Caco-2 (cell line): Measurements from ENCODE around the gene CALML5. TPM values are rescaled to one million over a fixed set of nuclear protein-coding genes. Genes with fewer than 3 reads are reported as not detected.
A peak's percentile ranks its signal among the peaks of the same experiment; 100 is the strongest.

Experiments used
- BruUV-seq: library from RNA; stranded (reverse); fragments of 400-500 nt; replicated peaks from 2 replicates; lab custom pipeline; 2021; lab: Mats Ljungman, UMichigan
- CTCF ChIA-PET: fragments of 300-600 bp; sonication (Branson Sonifier 250); formaldehyde crosslinking; loops from one replicate; lab custom pipeline; 2022; ENCODE audit warnings: antibody characterized with exemption; lab: Charles Lee
- POLR2A ChIA-PET: fragments of 300-600 bp; sonication (Branson Sonifier 250); formaldehyde crosslinking; loops from one replicate; lab custom pipeline; 2022; ENCODE audit warnings: antibody characterized with exemption; lab: Charles Lee
- DNase-seq, 2 experiments: peaks; one replicate each; pipeline versions ENCODE4 v3.0.0 to v3.0.0-alpha.2; 2020 to 2022
- H3K27me3 ChIP-seq: replicated peaks from 2 replicates; pipeline ENCODE4 v1.6.0; 2011; ENCODE audit warnings: low read length; ENCODE audit not compliant: control insufficient read depth, insufficient read depth
- H3K36me3 ChIP-seq: 2 replicates; pipeline ENCODE4 v1.5.1; 2011; ENCODE audit warnings: low read length; ENCODE audit not compliant: control insufficient read depth, insufficient read depth
- H3K4me1 ChIP-seq: fragments of 250-450 bp; sonication (Bioruptor Pico); 2 replicates; pipeline ENCODE4 v1.5.1; 2020; ENCODE audit warnings: mild to moderate bottlenecking
- H3K4me3 ChIP-seq: 2 replicates; pipeline ENCODE4 v1.5.1; 2011; ENCODE audit warnings: low read depth, mild to moderate bottlenecking, control low read depth, low read length
- H3K9me3 ChIP-seq: fragments of 250-450 bp; sonication (Bioruptor Pico); 2 replicates; pipeline ENCODE4 v1.5.1; 2020; ENCODE audit warnings: mild to moderate bottlenecking, moderate library complexity
- H3K27ac Mint-ChIP-seq: one replicate; pipeline ENCODE4 v1.8.0; 2022; ENCODE audit warnings: mixed read lengths; ENCODE audit not compliant: unreplicated experiment
- H3K27me3 Mint-ChIP-seq: one replicate; pipeline ENCODE4 v1.8.0; 2022; ENCODE audit warnings: mixed read lengths; ENCODE audit not compliant: insufficient read depth, unreplicated experiment
- H3K36me3 Mint-ChIP-seq: one replicate; pipeline ENCODE4 v1.8.0; 2022; ENCODE audit warnings: mild to moderate bottlenecking, mixed read lengths; ENCODE audit not compliant: insufficient read depth, unreplicated experiment
- H3K4me1 Mint-ChIP-seq: one replicate; pipeline ENCODE4 v1.8.0; 2022; ENCODE audit warnings: low read depth, mixed read lengths; ENCODE audit not compliant: unreplicated experiment
- H3K4me3 Mint-ChIP-seq: one replicate; pipeline ENCODE4 v1.8.0; 2022; ENCODE audit warnings: mild to moderate bottlenecking, moderate library complexity, mixed read lengths; ENCODE audit not compliant: unreplicated experiment
- H3K9me3 Mint-ChIP-seq: one replicate; pipeline ENCODE4 v1.8.0; 2022; ENCODE audit warnings: mixed read lengths; ENCODE audit not compliant: unreplicated experiment
- intact Hi-C: fragments of 100-400 bp; cut with micrococcal nuclease; formaldehyde crosslinking; loops from one replicate; pipeline ENCODE4 v1.10.0; 2022; ENCODE audit not compliant: unreplicated experiment
- total RNA-seq: library from RNA; stranded (reverse); gene quantifications from 2 replicates; pipeline ENCODE4 v1.2.3, GENCODE V29; 2022
- TF ChIP-seq, protein P1 (sequence below), 2 experiments: fragments of 200-600 bp in 1 of 2; IDR thresholded peaks; 1 replicate in 1 of 2; 2 replicates in 1 of 2; pipeline versions ENCODE4 v1.5.1 to v1.8.0; 2011 to 2022; ENCODE audit warnings: antibody characterized with exemption in 1 of 2, control low read depth in 1 of 2, inconsistent platforms in 1 of 2, low read depth in 1 of 2, low read length in 1 of 2, mild to moderate bottlenecking in 1 of 2, moderate library complexity in 1 of 2; ENCODE audit not compliant: insufficient read depth in 1 of 2, severe bottlenecking in 1 of 2, unreplicated experiment in 1 of 2

CALML5 gene
- total RNA-seq, 1 experiment from 2014 or later: not detected

DNA sequence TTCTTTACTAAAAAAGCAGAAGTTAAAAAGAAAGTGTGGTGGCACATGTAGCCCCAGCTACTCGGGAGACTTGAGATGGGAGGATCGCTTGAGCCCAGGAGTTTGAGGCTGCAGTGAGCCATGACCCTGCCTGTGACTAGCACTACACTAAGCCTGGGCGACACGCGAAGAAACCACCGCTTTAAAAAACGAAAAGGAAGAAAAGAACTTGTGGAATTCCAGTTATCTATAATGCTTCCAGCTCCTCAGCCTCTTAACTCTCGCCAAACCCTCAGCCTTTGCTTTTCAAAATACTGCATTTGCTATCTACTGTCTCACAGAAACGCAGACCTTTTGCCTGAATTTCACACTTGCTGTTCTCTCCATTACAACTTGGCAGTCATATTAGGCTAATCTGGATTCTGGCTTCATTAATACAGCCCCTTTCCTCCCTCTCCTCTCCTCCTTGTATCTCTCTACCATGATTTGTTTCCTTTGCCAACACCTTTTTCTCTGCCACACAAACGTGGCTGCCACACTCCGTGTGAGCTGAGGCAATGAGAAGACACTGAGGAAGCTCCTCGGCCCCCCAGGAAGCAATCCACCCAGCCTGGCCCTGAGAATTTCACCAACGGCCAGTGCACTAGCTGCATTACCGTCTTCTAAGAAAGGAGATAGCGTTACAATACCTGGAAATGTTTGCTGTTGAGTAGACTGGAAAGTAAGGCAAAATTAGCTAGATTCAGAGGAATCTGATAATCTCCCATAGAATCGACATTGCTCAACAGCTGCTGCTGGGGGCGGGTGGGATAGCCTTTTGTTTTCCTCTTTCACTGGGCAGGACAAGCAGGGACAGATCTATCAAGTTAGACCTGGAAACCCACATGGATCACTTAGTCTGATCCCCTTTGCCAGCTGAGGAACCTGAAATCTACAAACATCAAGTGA is 37.2 kb downstream of the CALML5 start:
- ChIA-PET POLR2A (interaction anchor here (1.0 to 1.5 kb wide), 2 partner anchors 16 kb away, joined by 3 to 4 read pairs; no protein-coding TSS in a partner anchor), CTCF (interaction anchor here (0.6 to 4.1 kb wide), 5 partner anchors 126 to 168 kb away, joined by 3 to 19 read pairs (median 4); no protein-coding TSS in a partner anchor)
- Histone ChIP-seq H3K9me3 (no peaks in the 10 kb centered on the region), H3K27me3 (no peaks in the 10 kb centered on the region), H3K4me1 (peaks cover 29% of the 10 kb centered on the region), H3K36me3 (0 out of 2 replicates have a peak, but pooled peaks cover 1% of the 10 kb centered on the region), H3K4me3 (no peak overlapping the region)
- DNase-seq: no peak
- Mint-ChIP-seq H3K9me3 (no peaks in the 10 kb centered on the region), H3K4me1 (peaks cover 20% of the 10 kb centered on the region), H3K27ac (peak overlapping the region; percentile 18), H3K4me3 (no peak overlapping the region), H3K36me3 (peaks cover 74% of the 10 kb centered on the region), H3K27me3 (no peaks in the 10 kb centered on the region)
- TF ChIP-seq, protein P1, sequence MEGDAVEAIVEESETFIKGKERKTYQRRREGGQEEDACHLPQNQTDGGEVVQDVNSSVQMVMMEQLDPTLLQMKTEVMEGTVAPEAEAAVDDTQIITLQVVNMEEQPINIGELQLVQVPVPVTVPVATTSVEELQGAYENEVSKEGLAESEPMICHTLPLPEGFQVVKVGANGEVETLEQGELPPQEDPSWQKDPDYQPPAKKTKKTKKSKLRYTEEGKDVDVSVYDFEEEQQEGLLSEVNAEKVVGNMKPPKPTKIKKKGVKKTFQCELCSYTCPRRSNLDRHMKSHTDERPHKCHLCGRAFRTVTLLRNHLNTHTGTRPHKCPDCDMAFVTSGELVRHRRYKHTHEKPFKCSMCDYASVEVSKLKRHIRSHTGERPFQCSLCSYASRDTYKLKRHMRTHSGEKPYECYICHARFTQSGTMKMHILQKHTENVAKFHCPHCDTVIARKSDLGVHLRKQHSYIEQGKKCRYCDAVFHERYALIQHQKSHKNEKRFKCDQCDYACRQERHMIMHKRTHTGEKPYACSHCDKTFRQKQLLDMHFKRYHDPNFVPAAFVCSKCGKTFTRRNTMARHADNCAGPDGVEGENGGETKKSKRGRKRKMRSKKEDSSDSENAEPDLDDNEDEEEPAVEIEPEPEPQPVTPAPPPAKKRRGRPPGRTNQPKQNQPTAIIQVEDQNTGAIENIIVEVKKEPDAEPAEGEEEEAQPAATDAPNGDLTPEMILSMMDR (IDR thresholded peaks at IDR 0.05; ENCODE audit: insufficient read depth in 1 of 2, low read depth in 1 of 2, low read length in 1 of 2, severe bottlenecking in 1 of 2, unreplicated experiment in 1 of 2): no peak
- BruUV-seq: no TSS peak
- intact Hi-C loops: no loop called here

DNA sequence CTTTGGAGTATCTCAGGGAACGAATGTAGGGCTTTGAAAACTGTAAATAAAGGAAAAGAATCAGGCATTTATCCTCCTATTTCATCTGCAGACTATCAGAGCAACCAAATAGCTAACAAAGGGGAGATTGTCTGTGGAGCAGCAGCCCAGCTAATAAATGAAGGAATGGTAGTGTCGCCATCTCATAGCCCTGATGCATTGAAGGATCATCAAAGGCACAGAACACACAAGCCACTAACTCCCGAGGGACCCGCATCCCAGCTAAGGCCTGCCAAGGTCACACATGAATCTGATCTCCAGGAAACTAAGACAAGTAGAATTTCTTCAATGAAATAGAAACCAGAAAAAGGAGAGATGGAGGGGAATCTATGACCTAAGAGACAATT is 38.2 kb downstream of the CALML5 start:
- H3K27ac Mint-ChIP-seq: peak overlapping the region; percentile 18
- ChIA-PET POLR2A (interaction anchor here (0.6 to 1.0 kb wide), 2 partner anchors 15 to 23 kb away, joined by 3 read pairs; no protein-coding TSS in a partner anchor), CTCF (interaction anchor here (1.5 to 4.1 kb wide), 2 partner anchors 162 to 169 kb away, joined by 4 to 19 read pairs; no protein-coding TSS in a partner anchor)
- H3K27me3 Mint-ChIP-seq: no peaks in the 10 kb centered on the region
- H3K36me3 ChIP-seq: peaks cover 6% of the 10 kb centered on the region
- no peaks in the 10 kb centered on the region for H3K9me3 Mint-ChIP-seq
- peaks cover 20% of the 10 kb centered on the region for H3K4me1 Mint-ChIP-seq
- H3K27me3 ChIP-seq: no peaks in the 10 kb centered on the region
- H3K36me3 Mint-ChIP-seq: peaks cover 80% of the 10 kb centered on the region
- TF ChIP-seq, protein P1 (IDR thresholded peaks at IDR 0.05; ENCODE audit: insufficient read depth in 1 of 2, low read depth in 1 of 2, low read length in 1 of 2, severe bottlenecking in 1 of 2, unreplicated experiment in 1 of 2): no peak
- no peak overlapping the region for H3K4me3 ChIP-seq
- intact Hi-C loops: no loop called here
- peaks cover 19% of the 10 kb centered on the region for H3K4me1 ChIP-seq
- no TSS peak for BruUV-seq
- no peak overlapping the region for H3K4me3 Mint-ChIP-seq
- no peak for DNase-seq
- H3K9me3 ChIP-seq: no peaks in the 10 kb centered on the region

DNA sequence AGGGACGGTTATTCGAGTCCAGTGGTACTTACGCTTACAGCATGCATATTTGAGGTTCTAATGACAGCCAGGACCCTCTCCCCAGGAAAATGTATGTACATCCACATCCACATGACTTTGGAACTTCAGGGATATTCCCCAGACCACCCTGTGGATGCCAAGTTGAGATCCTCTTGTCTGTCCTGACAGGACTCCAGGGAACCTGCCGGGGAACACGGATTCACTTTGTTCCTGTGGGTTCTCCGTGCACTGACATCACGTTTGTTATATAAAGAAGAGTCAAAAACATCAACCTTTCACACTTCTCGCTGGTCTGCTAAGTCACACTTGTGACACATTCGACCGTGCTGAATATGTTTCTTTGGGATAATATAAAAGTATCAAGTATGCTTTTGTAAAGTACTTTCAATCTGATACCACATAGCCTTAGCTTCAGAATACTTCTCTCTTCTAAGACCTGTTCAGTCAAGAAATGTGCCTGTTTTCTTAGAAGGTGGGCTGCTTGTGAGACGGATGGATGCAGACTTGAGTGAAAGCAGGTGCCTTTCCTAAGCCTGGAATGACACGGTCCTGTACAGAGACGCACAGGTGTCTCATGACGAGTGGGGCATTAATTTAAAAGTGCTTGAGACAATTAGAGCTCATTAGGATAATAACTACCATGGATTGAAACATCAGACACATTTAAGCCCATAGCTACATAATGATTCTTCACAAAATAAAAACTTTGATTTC is 38.7 kb downstream of the CALML5 start:
- H3K9me3 Mint-ChIP-seq: no peaks in the 10 kb centered on the region
- H3K27me3 ChIP-seq: no peaks in the 10 kb centered on the region
- intact Hi-C loops: no loop called here
- DNase-seq: no peak
- BruUV-seq: no TSS peak
- no peak overlapping the region for H3K27ac Mint-ChIP-seq
- ChIA-PET CTCF (interaction anchor here (1.5 to 4.1 kb wide), 2 partner anchors 163 to 169 kb away, joined by 4 to 19 read pairs; no protein-coding TSS in a partner anchor), POLR2A (interaction anchor here (0.6 to 1.0 kb wide), 2 partner anchors 14 to 23 kb away, joined by 3 read pairs; no protein-coding TSS in a partner anchor)
- H3K27me3 Mint-ChIP-seq: no peaks in the 10 kb centered on the region
- H3K4me3 Mint-ChIP-seq: no peak overlapping the region
- H3K4me3 ChIP-seq: no peak overlapping the region
- peaks cover 6% of the 10 kb centered on the region for H3K36me3 ChIP-seq
- peaks cover 20% of the 10 kb centered on the region for H3K4me1 Mint-ChIP-seq
- peaks cover 18% of the 10 kb centered on the region for H3K4me1 ChIP-seq
- TF ChIP-seq, protein P1 (IDR thresholded peaks at IDR 0.05; ENCODE audit: insufficient read depth in 1 of 2, low read depth in 1 of 2, low read length in 1 of 2, severe bottlenecking in 1 of 2, unreplicated experiment in 1 of 2): no peak
- no peaks in the 10 kb centered on the region for H3K9me3 ChIP-seq
- H3K36me3 Mint-ChIP-seq: peaks cover 84% of the 10 kb centered on the region
